GM06990 (cell line): Measurements from ENCODE around the gene ELANE.
"Not testable (repeated sequence)": the region's sequence is repeated elsewhere in the genome, so short reads cannot be mapped to it uniquely, and the experiment has no call there.

Experiments
- DNase-seq: peaks from one replicate; pipeline ENCODE4 v3.0.0-alpha.2; 2011; ENCODE audit not compliant: insufficient read length; ENCODE audit errors: extremely low read depth
- H3K27me3 ChIP-seq: replicated peaks from 2 replicates; pipeline ENCODE4 v1.6.0; 2011; ENCODE audit warnings: low read length; ENCODE audit not compliant: control insufficient read depth, insufficient read depth
- H3K36me3 ChIP-seq: 2 replicates; pipeline ENCODE4 v1.5.1; 2011; ENCODE audit warnings: low read length; ENCODE audit not compliant: control insufficient read depth, insufficient read depth
- H3K4me3 ChIP-seq: replicated peaks from 2 replicates; pipeline ENCODE4 v1.5.1; 2011; ENCODE audit warnings: low read depth, mild to moderate bottlenecking, control low read depth, low read length
- TF ChIP-seq, protein P1 (sequence below): IDR thresholded peaks from 2 replicates; pipeline ENCODE4 v1.5.1; 2011; ENCODE audit warnings: low read length, control low read depth, mild to moderate bottlenecking, inconsistent platforms; ENCODE audit not compliant: insufficient read depth, poor library complexity, severe bottlenecking

Gene ELANE

DNA sequence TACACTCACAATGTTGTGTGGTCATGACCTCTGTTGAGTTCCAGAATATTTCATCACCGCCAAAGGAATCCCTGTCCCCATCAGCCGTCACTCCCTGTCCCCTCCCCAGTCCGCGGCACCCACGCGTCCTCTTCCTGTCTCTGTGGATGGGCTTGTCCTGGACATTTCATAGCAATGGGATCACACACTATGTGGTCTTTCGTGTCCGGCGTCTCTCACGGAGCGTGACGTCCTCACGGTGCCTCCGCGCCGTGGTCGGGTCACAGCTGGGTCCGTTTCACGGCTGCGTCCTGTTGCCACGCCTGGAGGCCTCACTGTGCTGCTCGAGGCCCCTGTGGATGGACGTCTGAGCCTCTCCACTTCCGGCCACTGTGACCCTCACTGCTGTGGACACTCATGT, 17.9 kb upstream of the ELANE start:
- TF ChIP-seq, protein P1, sequence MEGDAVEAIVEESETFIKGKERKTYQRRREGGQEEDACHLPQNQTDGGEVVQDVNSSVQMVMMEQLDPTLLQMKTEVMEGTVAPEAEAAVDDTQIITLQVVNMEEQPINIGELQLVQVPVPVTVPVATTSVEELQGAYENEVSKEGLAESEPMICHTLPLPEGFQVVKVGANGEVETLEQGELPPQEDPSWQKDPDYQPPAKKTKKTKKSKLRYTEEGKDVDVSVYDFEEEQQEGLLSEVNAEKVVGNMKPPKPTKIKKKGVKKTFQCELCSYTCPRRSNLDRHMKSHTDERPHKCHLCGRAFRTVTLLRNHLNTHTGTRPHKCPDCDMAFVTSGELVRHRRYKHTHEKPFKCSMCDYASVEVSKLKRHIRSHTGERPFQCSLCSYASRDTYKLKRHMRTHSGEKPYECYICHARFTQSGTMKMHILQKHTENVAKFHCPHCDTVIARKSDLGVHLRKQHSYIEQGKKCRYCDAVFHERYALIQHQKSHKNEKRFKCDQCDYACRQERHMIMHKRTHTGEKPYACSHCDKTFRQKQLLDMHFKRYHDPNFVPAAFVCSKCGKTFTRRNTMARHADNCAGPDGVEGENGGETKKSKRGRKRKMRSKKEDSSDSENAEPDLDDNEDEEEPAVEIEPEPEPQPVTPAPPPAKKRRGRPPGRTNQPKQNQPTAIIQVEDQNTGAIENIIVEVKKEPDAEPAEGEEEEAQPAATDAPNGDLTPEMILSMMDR = no peak
- DNase-seq = no peak
- Histone ChIP-seq H3K4me3 (no peak overlapping the region), H3K36me3 (no peaks in the 10 kb centered on the region), H3K27me3 (peaks cover 2% of the 10 kb centered on the region; the same call in 1 of the 2 replicates)

DNA sequence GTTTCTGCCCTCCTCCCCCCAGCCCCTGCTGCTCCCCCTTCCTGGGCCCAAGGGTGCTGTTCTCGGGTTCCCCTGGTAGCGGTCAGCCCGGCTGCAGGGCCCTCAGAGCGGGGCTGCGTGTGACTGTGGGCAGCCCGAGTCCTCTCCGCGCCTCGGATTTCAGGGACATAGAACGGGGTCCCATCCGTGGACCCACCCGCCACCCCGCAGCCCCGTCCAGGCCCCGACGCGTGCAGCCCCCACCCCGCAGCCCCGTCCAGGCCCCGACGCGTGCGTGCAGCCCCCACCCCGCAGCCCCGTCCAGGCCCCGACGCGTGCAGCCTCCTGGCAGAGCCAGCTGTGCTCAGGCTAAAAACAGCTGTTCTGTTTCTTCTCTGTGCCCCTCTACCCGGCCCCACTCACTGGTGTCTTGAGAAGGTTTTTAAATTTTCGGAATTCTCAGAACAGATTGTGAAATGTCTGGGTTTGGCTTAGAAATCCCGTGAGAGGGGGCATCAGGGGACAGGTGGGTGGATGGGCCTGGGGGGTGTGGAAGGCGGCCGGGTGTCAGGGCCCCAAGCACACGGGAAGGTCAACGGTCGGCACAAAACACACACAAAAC, 16.8 kb upstream of the ELANE start:
- TF ChIP-seq, protein P1 = no peak
- no peak overlapping the region for H3K4me3 ChIP-seq
- H3K27me3 ChIP-seq = peaks cover 2% of the 10 kb centered on the region; the same call in 1 of the 2 replicates
- DNase-seq = no peak
- H3K36me3 ChIP-seq = no peaks in the 10 kb centered on the region

DNA sequence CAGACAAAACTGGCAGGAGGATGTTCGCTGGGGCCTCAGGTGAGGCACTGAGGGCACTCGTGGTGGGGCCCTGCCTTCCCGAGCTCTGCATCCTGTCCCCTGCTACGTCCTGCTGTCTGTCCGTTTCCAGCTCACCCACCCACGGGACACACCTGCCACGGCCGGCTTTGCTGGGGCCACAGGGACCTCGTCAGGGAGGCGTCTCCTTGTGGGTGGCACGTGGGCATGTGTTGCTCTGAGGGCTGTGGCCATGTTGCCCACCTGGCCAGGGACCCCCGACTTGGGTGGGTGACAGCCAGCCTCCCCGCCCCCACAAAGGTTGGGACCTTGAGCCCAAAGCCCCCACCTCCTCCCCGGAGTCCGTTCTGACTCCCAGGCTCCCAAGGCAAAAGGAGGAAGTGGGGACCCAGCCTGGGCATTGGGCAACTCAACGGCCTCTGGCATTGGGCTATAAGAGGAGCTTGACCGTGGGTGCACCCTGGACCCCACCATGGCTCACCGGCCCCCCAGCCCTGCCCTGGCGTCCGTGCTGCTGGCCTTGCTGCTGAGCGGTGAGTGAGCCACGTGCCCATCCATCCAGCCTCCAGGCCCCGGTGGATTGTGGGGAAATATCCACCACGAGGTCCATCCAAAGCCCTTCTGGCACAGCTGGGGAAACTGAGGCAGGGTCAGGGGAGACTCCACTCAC, 11.4 kb upstream of the ELANE start, which contains the start of gene PRTN3:
Gene PRTN3, plus strand, starts transcription at position 481 of the 688 bp plus-strand sequence. Its CDS starts 10 bp downstream, at position 491.
- peaks cover 2% of the 10 kb centered on the region; the same call in 1 of the 2 replicates for H3K27me3 ChIP-seq
- no peak within 1 kb of the TSS for H3K4me3 ChIP-seq
- H3K36me3 ChIP-seq = no peaks in the 10 kb centered on the region
- no peak for DNase-seq
- TF ChIP-seq, protein P1 = no peak

DNA sequence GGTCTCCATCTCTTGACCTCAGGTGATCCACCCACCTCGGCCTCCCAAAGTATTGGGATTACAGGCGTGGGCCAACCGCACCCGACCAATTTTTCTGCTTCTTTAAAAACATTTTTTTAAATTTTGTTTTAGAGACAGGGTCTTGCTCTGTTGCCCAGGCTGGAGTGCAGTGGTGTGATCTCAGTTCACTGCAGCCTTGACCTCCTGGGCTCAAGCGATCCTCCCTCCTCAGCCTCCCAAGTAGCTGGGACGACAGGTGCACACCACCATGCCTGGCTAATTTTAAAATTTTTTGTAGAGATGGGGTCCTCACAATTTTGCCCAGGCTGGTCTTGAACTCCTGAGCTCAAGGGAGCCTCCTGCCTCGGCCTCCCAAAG, 9.3 kb upstream of the ELANE start:
- not testable (repeated sequence) for DNase-seq, H3K27me3 ChIP-seq, H3K36me3 ChIP-seq, H3K4me3 ChIP-seq

DNA sequence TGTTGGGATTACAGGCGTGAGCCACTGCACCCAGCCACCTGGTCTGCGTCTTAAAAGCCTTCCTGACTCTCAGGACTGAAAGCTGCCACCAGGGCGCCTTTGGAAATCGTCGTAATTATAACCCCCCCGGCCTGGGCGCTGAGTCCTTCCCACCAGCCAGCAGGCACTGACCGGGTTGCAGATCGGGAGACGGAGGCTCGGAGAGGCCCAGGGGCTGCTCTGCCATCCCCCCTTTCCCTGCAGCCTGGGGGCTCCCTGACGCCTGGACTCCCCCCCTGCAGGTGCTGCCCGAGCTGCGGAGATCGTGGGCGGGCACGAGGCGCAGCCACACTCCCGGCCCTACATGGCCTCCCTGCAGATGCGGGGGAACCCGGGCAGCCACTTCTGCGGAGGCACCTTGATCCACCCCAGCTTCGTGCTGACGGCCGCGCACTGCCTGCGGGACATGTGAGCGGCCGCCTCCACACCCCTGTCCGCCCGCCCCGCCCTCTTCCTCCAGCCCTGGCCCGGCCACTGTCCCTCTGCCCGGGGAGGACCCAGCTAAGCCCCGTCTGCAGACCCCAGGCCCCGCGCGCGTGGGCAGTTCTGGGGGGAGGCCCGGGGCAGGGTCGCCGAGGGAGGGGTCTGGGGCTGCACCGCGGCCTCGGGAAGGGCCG, 8.8 kb upstream of the ELANE start:
- DNase-seq = no peak
- TF ChIP-seq, protein P1 = no peak
- no peaks in the 10 kb centered on the region for H3K36me3 ChIP-seq
- H3K27me3 ChIP-seq = no peaks in the 10 kb centered on the region; the same call in 1 of the 2 replicates
- H3K4me3 ChIP-seq = no peak overlapping the region

DNA sequence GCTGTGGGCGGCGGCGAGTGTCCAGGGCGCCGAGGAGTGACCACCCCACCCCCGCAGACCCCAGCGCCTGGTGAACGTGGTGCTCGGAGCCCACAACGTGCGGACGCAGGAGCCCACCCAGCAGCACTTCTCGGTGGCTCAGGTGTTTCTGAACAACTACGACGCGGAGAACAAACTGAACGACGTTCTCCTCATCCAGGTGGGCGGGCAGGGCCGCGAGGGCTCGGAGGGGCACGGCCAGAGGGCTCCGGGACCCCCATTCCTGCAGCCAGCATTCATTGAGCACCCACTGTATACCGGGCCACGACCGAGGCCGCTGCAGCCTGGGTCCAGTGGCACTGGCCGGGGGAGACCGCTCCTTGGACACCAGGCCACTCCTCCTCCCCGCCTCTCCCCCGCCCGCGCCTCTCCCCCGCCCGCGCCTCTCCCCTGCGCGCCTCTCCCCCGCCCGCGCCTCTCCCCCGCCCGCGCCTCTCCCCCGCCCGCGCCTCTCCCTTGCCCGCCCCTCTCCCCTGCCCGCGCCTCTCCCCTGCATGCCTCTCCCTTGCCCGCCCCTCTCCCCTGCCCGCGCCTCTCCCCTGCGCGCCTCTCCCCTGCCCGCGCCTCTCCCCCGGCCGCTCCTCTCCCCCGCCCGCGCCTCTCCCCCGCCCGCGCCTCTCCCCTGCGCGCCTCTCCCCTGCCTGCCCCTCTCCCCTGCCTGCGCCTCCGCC, 8.1 kb upstream of the ELANE start:
- Histone ChIP-seq H3K4me3 (no peak overlapping the region), H3K36me3 (no peaks in the 10 kb centered on the region), H3K27me3 (no peaks in the 10 kb centered on the region; the same call in 1 of the 2 replicates)
- DNase-seq = no peak
- TF ChIP-seq, protein P1 = no peak
